Measurements from ENCODE around the gene CTDP1.
"Not testable (repeated sequence)": the region's sequence is repeated elsewhere in the genome, so short reads cannot be mapped to it uniquely, and the experiment has no call there.

Gene CTDP1

DNA sequence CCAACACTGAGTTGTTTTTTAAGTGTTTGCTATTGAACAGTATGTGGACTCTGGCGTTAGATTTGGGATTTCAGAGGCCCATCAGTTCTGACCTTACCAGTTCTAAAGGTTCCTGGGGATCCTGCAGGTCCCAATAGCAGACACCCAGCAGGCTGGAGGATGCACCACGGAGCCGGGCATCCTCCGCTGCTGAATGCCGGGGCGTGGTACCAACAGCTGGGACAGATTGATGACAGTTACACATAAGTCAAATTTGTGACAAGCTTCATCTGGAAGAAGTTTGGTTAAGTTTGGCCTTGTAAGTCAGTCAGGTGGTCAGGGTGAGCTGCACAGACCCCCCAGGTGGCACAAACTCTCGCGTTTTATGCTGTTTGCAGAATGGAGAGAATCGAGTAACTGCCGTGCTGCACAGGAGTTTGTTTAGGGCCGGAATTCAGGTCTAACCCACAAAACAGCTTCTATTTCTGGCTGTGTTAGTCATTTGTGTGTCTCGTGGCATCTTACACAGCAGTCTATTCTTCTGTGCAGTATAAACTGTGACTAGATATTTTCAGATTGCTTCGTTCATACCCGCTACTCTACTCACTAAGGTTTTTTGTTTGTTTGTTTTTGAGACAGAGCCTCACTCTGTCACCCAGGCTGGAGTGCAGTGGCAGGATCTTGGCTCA lies 19.2 kb downstream of the CTDP1 start:
- no peak for DNase-seq (ENCODE audit: low read depth)

DNA sequence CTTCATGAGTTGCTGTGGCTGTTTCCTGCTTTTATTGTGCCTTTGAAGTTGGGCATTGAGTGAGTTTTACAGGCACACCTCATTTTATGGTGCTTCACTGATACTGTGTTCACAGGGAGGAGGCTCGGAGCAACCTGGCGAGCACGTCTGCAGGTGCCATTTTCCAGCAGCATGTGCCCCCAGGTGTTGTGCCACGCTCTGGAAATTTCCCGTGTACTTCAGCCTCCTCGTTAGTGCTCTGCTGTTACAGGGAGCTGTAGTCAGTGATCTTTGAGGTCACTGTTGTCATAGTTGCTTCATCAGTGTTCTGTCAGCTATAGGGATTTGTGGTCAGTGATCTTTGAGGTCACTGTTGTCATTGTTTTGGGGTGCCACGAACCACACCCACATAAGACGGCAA lies 20.1 kb downstream of the CTDP1 start:
- no peak for DNase-seq (ENCODE audit: low read depth)

DNA sequence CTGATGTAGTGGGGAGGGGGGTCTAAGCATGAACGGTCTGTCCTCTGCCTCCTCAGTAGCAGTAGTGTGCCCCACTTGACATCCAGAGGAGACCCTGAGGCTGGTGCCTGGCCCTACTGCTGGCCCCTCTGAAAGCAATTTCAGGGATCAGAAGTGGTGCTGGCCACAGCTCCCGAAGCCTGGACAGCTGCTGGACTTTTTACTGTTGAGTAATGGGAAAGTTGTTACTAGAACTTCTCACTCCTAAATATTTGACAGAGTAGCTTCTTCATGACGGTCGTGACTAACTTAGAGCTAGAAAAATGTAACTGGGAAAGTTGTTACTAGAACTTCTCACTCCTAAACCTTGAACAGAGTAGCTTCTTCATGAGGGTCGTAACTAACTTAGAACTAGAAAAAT lies 23.3 kb downstream of the CTDP1 start:
- DNase-seq (ENCODE audit: low read depth) = no peak

DNA sequence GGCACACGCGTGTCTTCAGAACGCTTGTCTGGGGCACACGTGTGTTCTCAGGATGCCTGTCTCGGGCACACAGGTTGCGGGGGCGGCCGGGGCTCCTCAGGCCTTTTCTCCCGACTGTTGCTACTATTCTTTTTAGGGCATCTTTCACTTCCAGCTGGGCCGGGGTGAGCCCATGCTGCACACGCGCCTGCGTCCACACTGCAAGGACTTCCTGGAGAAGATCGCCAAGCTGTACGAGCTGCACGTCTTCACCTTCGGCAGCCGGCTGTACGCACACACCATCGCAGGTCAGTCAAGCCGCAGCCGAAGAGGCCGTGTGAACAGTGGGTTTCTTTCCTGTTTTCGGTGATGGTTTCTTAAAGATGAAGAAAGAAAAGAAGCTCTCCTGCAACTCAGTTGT lies 25.0 kb downstream of the CTDP1 start:
- no peak for DNase-seq (ENCODE audit: low read depth)

DNA sequence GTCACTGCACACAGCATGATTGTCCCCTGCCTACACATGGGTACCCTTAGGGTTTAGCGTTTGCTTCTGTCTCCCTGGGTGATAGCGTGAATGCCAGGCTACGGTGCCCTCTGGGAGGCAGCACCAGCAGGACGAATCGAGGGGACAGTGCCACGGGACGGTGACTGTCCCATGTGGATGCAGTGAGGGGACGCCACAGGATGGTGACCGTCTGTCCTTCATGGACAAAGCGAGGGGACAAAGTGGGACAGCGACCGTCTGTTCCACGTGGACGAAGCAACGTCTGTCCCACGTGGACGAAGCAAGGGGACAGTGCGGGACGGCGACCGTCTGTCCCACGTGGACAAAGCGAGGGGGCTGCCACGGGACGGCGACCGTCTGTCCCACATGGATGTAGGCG lies 25.7 kb downstream of the CTDP1 start:
- no peak for DNase-seq (ENCODE audit: low read depth)

DNA sequence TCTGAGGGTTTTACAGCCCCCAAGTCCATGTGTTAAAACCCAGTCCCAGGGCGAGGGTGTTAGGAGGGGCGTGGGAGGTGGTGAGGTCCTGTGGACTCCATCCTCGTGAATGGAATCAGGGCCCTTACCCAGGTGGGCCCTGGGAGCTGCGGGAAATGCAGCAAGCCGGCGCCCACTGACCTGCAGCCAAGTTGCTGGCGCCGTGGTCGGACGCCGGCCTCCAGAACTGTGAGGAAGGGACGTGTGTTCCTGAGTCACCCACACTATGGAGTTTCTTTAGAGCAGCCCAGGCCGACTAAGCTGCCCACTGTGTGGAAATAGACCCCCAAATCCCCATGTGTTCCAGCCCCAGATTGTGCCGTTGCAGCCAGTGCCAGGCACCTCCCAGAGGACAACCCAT lies 26.4 kb downstream of the CTDP1 start:
- no peak for DNase-seq (ENCODE audit: low read depth)

DNA sequence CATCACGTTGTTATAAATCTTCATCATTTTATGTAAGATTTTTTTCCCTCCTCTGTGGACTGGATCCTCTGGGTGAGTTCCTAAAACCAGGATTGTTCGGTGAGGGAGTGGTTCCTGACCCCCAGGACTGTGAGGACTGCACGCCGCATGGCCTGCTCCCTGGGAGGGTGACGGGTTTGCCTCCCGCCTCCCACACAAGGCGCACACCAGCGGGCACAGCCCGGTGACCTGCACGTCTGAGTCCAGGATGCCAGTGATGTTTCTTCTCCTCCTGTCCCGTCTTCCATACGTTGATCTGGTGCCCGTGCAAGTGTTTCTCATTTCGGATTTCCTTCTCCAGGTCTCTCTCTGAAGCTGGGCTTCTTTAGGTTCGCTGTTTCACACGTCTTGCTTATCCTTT lies 27.1 kb downstream of the CTDP1 start:
- no peak for DNase-seq (ENCODE audit: low read depth)

DNA sequence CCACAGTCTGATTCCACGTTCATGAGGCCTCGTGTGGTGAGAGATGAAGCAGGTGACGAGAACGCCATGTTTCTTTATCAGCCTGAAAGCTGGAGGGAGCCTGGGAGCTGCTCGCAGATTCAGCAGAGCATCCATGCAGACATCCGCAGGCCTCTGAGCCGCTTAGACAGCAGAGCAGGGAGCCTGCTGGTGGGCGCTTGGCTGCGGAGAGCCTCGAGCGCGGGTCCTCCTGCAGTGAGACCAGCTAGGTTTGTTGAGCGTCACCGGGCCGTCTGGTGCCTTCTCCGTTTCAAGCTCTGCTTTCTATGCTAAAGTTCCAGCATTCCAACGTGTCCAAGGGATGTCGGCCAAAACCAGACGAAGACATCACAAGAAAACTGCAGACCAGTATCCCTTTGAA lies 27.6 kb downstream of the CTDP1 start:
- DNase-seq (ENCODE audit: low read depth) = no peak

DNA sequence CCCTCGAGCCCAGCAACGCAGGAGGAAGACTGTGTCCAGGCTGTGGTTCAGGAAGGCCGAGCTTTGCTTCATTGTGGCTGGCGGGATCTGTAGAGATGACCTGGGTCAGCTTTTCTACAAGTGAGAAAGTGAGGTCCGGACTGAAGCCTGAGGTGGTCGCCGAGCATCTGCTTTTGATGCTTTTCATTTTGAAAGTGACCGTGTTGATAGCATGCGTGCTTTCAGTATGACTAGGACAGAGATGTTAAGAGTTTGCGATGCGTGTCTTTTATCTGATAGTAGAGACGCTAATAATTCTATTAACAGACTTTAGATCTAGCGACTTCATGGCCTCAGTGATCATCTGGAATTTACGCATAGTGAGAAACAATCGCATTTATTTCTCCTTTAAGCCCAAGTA lies 28.1 kb downstream of the CTDP1 start:
- no peak for DNase-seq (ENCODE audit: low read depth)

DNA sequence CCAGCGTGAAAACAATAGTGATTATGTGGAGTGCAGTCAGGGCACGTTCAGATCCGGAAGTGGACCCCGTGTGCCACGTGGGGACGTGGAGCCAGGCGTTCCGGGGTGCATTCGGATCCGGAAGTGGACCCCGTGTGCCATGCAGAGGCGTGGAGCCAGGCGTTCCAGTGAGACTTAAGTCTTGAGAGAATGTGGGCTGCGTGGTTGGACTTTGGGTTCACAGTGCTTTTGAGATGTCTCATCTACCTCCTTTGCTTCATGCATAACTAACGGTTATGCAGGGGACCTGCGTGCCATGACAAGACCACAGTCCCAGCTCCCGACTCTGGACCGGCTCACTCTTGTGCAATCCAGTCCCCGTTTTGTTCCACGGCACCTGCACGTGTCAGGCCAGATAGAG lies 28.8 kb downstream of the CTDP1 start:
- DNase-seq (ENCODE audit: low read depth) = no peak

DNA sequence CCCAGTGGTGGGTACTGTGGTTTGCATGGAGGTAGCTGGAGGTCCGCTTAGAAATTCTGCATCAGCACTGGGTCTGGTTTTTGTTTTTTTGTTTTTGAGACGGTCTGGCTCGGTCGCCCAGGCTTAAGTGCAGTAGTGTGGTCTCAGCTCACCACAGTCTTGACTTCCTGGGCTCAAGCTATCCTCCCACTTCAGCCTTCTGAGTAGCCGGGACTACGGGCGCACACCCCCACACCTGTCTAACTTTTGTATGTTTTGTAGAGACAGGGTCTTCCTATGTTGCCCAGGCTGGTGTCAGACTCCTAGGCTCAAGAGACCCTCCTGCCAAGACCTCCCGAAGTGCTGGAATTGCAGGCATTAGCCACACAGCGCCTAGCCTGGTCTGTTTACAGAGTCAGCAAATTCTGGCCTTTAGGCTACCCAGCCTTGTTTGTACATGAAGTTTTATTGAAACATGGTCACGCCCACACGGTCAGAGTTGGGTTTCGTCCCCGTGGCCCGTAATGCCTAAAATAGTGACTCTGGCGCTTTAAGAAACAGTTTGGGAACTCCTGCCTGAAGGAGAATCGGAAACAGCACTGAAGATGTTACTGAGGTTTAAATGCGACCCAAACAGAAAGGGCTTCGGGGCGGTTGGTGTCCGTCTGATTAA lies 32.7 kb downstream of the CTDP1 start:
- DNase-seq (ENCODE audit: low read depth) = no peak

DNA sequence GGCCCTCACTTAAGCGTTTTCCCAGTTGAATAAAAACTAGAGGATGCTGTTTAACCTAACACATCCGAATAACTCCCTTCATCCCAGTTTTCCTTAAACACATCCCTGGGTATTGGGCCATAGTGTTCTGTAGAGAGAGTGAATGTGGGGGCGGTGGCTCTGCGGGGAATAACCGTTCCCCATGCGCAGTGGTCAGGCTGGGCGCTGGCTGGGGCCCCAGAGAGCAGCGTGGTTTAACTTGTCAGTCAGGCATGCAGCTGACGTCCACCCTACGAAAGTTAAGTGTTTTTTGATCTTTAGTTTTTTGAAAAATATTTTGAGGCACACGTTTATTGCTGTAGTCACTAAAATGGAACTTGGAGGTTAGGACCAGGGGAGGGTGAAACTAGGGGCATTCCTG lies 33.7 kb downstream of the CTDP1 start:
- no peak for DNase-seq (ENCODE audit: low read depth)

DNA sequence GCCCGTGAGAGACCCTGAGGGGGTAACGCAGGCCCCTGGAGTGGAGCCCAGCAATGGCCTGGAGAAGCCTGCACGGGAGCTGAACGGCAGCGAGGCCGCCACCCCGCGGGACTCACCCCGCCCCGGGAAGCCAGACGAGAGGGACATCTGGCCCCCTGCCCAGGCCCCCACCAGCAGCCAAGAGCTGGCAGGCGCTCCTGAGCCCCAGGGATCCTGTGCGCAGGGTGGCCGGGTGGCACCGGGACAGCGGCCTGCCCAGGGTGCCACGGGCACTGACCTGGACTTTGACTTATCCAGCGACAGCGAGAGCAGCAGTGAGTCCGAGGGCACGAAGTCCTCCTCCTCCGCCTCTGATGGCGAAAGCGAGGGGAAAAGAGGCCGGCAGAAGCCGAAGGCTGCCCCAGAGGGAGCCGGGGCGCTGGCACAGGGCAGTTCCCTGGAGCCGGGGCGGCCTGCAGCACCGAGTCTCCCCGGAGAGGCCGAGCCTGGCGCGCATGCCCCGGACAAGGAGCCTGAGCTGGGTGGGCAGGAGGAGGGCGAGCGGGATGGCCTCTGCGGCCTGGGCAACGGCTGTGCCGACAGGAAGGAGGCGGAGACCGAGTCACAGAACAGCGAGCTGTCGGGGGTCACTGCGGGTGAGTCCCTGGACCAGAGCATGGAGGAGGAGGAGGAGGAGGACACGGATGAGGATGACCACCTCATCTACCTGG lies 35.1 kb downstream of the CTDP1 start:
- no peak for DNase-seq (ENCODE audit: low read depth)

DNA sequence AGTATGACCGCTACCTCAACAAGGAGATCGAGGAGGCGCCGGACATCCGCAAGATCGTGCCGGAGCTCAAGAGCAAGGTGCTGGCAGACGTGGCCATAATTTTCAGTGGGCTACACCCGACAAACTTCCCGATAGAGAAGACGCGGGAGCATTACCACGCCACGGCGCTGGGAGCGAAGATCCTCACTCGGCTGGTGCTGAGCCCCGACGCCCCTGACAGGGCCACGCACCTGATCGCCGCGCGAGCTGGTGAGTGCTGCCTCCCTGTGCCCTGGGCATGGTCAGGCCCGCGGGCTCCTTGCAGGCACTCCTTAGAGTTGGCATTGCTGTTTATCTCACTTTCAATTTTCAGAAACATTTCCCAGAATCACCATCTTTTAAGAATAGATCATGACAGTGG lies 35.7 kb downstream of the CTDP1 start:
- no peak for DNase-seq (ENCODE audit: low read depth)

DNA sequence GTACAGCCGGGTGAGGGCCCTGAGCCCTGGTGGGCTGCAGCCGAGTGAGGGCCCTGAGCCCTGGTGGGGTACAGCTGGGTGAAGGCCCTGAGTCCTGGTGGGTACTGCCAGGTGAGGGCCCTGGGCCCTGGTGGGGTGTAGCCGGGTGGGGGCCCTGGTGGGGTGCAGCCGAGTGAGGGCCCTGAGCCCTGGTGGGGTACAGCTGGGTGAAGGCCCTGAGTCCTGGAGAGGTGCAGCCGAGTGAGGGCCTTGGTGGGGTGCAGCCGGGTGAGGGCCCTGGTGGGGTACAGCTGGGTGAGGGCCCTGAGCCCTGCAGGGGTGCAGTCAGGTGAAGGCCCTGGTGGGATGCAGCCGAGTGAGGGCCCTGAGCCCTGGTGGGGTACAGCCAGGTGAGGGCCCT lies 37.5 kb downstream of the CTDP1 start:
- DNase-seq (ENCODE audit: low read depth) = no peak

DNA sequence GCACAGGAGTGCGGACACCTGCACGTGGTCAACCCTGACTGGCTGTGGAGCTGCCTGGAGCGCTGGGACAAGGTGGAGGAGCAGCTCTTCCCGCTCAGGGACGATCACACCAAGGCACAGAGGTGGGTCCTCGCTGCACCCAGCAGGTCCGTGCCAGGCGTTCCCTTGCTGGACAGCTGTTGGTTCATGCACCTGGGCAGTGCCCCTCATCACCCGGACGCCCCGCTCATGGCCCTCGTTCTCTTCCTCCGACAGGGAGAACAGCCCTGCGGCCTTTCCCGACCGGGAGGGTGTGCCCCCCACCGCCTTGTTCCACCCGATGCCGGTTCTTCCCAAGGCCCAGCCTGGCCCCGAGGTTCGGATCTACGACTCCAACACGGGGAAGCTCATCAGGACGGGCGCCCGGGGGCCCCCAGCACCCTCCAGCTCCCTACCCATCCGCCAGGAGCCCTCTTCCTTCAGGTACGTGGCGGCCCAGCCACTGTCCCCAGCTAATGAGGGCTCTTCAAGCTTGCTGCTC lies 38.0 kb downstream of the CTDP1 start:
- DNase-seq (ENCODE audit: low read depth) = no peak

DNA sequence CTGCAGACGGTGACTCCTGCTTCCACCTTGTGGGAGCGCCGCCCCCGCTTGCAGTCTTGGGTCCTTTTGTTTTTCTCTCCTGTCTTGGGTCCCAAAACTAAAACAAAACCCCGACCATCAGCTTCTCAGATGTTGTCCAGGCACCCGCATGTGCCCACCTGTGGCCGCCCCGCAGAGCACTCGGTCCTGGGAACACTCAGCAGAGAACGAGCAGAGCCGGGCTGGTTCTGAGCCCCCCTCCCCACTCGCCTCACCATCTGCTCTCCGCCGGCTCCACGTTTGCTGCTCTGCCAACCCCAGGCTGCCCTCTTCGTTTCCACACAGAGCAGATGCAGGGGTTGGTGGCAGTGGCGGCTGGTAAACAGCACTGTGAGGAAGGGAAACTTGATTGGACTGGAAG lies 38.5 kb downstream of the CTDP1 start:
- DNase-seq (ENCODE audit: low read depth) = no peak

DNA sequence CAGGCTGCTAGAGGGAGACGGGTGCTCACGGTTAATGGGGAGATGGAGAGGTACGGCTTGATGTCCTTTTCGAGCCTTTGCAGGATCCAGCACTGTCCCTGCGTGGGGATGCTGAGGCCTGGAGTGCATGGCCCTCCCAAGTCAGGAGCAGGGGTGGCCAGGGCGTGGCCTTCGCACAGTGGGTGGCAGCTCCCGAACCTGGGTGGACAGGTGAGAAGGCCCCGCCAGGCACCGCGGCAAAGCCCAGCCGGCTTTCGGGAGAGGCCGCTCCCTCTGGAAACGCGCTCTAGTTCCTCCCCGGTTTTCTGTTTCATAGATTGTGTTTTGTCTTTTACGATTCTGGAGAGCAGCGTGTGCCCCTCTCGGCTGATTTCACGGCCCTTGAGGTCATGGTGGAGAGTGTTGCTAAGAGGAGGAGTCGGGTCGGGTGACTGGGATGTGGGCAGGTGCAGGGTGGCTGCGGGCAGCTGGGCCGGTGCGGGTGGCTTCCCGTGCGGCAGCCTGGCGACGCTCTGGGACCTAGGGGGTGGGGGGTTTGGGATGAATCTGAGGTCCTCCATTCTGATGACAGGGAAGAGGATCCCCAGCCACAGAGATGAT lies 39.4 kb downstream of the CTDP1 start:
- no peak for DNase-seq (ENCODE audit: low read depth)

DNA sequence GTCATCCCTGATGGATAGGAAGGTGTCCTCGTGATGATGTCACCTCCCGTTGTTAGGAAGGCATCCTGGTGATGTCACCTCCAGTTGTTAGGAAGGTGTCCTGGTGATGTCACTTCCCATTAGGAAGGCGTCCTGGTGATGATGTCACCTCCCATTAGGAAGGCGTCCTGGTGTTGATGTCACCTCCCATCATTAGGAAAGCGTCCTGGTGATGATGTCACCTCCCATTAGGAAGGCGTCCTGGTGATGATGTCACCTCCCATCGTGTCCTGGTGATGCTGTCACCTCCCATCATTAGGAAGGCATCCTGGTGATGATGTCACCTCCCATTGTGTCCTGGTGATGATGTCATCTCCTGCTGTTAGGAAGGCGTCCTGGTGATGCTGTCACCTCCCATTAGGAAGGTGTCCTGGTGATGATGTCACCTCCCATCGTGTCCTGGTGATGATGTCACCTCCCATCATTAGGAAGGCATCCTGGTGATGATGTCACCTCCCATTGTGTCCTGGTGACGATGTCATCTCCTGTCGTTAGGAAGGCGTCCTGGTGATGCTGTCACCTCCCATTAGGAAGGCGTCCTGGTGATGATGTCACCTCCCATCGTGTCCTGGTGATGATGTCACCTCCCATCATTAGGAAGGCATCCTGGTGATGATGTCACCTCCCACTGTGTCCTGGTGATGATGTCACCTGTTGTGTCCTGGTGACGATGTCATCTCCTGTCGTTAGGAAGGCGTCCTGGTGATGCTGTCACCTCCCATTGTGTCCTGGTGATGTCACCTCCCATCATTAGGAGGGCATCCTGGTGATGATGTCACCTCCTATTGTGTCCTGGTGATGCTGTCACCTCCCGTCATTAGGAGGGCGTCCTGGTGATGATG lies 40.1 kb downstream of the CTDP1 start:
- not testable (repeated sequence) for DNase-seq (ENCODE audit: low read depth)

DNA sequence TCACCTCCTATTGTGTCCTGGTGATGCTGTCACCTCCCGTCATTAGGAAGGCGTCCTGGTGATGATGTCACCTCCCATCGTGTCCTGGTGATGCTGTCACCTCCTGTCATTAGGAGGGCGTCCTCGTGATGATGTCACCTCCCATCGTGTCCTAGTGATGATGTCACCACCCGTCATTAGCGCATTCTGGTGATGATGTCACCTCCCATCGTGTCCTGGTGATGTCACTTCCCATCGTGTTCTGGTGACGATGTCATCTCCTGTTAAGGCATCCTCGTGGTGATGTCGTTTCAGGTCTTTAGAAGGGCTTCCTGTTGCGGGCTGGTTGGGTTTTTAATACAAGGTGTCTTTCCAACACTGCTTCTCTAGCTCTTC lies 40.7 kb downstream of the CTDP1 start:
- DNase-seq (ENCODE audit: low read depth) = no peak

DNA sequence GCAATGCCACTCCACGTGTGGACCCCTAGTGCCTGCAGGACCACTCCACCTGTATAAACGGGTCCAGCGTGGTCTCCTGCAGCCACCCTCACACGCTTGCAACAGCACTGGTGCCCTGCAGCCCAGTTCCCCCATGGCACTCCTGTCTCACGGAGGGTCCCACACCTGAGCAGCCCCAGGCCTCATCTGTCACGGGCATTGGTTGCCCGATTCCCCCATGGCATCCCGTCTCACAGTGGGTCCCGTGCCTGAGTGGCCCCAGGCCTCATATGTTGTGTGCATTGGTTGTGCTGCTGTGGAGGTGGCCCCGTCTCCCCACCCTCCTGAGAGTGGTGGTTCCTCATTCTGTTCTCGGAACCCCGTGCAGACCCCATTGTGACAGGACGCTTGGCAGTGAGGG lies 43.4 kb downstream of the CTDP1 start:
- DNase-seq (ENCODE audit: low read depth) = no peak

DNA sequence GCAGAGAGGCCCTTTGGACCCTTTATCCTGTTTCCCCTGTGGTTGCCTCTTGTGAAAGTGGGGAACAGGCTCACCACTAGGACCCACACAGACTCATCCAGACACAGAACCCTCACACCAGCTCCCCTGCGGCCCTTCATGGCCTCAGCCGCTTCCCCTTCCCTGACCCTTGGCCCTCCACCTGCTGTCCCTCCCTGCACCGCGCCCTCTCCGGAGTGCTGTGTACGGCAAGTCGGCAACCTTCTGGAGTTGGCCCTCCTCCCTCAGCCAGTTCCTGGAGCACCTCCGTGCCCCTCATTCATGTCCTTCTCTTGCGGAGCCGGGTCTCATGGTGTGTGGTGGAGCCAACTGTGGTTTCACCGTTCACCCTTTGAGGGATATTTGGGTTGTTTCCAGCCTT lies 44.0 kb downstream of the CTDP1 start:
- no peak for DNase-seq (ENCODE audit: low read depth)
